Measurements from ENCODE around the gene RPS19. TPM values are rescaled to one million over a fixed set of nuclear protein-coding genes. Genes with fewer than 3 reads are reported as not detected.

Gene RPS19
- 519 TPM for total RNA-seq

DNA sequence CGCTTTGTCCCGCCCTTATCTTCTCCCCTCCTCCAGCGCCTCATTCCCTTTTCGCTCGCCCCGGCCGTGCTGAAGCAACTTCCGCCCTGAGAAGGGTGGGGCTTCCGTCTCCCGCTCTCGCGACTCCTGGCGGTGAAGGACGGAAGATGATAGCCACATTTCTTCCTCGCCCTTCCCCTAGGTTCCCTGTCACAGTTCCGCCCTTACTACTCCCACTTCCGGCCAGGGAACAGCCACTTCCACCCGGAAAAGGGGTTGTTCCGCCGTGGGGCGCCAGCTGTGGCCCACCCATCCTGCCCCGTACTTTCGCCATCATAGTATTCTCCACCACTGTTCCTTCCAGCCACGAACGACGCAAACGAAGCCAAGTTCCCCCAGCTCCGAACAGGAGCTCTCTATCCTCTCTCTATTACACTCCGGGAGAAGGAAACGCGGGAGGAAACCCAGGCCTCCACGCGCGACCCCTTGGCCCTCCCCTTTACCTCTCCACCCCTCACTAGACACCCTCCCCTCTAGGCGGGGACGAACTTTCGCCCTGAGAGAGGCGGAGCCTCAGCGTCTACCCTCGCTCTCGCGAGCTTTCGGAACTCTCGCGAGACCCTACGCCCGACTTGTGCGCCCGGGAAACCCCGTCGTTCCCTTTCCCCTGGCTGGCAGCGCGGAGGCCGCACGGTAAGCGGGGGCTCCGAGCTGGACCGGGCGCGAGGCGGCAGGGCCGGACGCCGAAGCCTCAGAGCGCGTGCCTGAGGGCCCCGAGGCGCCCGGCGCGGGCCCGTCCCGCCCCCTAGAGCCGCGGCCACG is at the start of gene RPS19:
RPS19 (plus strand) TSS at position 638 of the 801 bp plus-strand sequence. CDS start 520 bp downstream, outside the sequence.
- ATAC-seq (peak; percentile 91), DNase-seq (ENCODE audit: low spot score) (peak; percentile 99)

DNA sequence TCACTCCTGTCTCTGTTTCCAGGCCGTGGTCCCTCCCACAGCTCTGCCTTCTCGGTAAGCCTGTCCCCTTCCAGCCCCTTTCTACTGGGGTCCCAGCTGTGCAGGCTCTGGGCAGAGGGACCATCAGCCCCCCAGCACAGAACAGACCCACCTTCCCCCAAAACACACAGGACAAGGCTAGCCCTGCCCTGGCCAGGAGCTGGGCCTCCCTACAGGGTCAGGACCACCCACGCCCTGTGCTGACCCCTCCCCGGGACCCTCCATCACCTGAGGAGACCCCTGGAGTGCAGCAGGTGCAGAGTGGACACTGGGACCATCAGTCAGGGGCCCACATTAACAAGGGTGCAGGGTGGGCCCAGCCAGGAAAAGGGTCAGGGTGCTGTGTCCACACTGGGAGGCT is 49.8 kb upstream of the RPS19 start:
- DNase-seq (ENCODE audit: low spot score) (no peak), ATAC-seq (no peak)

DNA sequence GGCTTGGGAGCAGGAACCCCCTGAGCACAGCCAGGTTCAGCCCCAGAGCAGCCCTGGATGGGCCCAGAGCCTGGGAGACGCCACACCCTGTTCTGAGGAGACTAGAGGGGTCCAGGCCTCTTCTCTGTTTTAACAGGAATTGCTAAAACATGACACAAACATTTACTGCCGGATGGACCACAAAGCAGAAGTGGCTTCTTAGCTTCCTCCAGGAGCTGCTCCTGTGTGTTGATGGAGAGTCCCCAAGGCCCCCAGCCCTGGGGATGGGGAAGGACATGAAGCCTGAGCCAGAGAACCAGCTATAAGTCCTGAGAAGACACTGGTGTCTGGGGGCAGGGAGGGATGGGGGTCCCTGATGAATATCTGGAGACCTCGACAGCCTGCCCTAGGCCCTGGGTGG is 49.0 kb upstream of the RPS19 start:
- DNase-seq (ENCODE audit: low spot score) = no peak
- peak; percentile 52 for ATAC-seq

DNA sequence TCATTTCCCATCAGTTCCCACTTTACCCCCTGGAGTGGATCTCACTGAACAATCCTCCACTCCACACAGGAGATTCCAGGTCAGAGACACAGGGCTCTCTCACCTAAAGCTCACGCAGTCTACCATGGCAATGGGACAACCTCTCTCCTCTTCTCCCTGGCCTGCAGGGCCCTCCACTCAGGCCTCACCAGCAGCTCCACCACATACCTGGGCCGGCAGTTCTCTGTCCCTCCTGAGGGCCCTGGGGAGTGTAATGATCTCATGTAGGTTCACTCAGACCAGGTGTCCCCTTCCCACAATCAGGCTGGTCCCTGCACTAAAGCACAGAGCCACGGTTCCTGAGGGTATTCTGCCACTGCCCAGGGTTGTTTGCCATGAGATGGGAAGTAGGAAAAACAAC is 48.1 kb upstream of the RPS19 start:
- DNase-seq (ENCODE audit: low spot score) = no peak
- no peak for ATAC-seq

DNA sequence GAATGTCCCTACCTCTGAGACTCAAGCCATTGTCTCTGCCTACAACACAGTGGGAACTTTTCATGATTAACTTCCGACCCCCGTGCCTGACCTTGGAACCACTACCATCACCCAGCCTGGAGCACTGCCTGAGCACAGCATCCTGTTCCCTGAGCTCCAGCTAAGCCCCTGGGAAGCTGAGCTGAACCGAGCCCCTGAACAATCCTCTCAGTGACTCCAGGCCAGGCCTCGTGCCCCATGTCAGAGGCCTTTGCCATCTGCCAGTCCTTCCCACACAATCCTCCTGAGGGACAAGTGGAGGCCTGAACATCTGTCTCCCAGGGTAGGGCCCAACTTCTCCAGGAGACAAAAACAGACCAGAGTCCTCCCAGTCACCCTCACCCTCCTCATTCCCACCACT is 46.1 kb upstream of the RPS19 start:
- DNase-seq (ENCODE audit: low spot score) (no peak), ATAC-seq (no peak)

DNA sequence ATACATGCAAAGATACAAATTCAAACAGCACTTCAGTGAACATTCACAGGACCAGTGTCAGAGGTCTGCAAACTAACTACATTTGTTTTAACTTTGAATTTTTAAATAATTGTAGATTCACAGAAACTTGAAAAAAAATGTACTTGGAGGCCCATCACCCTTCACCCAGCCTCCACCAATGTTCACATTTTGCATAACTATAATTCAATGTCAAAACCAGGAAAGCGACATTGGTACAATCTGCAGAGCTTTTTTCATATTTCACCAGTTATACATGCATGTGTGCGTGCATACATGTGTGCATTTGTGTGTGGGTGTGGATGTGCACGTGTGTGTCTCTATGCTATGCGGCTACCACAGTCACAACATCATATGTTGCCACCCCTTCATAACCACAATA is 44.8 kb upstream of the RPS19 start:
- ATAC-seq (no peak), DNase-seq (ENCODE audit: low spot score) (no peak)

DNA sequence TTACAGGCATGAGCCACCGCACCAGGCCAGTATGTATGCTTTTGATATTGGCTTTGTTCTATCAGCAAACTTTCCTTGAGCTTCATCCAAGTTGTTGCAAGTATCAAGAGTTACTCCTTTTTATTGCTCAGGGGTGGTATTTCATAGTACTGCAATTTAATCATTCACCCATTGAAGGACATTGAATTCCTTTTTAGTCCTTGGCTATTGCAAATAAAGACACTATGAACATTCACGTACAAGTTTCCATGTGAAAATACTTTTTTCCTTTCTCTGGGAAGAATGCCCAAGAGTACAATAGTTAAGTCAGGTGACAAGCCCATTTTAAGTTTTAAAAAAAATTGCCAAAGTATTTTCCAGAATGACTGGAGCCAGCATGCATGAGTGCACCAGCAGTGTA is 43.3 kb upstream of the RPS19 start:
- no peak for DNase-seq (ENCODE audit: low spot score)
- ATAC-seq = no peak

DNA sequence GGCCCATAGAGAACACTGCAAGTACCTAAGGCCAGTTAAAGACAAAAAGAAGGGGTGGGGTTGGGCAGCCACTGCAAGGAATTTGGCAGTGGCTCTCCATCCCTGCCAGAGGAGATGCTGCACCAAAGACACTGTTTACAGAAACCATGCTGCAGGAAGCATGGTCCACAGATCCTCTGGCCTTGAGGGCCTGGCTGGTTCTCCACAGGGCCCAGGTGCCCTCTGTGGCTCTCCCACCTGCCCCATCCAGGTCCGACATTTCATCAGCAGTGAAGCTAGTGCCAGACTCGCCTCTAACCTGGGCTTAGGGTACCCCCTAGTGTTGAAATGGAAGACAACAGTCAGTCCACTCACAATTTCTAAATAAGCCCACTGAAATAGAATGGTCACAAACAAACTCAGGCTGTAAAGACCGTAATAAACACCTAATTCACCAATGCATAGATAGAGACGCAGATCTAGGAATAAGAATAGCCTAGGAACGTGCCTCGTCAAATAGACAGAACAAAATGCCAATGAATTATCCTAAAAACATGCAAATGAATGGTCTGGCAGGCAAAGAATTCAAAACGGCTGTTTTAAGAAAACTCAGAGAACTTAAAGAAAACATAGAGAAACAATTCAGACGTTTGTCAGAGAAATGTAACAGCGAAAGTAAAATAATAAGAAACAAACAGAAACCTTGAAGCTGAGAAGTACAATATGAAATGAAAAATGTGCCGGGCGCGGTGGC is 38.9 kb upstream of the RPS19 start:
- DNase-seq (ENCODE audit: low spot score) (no peak), ATAC-seq (peak; percentile 89)

DNA sequence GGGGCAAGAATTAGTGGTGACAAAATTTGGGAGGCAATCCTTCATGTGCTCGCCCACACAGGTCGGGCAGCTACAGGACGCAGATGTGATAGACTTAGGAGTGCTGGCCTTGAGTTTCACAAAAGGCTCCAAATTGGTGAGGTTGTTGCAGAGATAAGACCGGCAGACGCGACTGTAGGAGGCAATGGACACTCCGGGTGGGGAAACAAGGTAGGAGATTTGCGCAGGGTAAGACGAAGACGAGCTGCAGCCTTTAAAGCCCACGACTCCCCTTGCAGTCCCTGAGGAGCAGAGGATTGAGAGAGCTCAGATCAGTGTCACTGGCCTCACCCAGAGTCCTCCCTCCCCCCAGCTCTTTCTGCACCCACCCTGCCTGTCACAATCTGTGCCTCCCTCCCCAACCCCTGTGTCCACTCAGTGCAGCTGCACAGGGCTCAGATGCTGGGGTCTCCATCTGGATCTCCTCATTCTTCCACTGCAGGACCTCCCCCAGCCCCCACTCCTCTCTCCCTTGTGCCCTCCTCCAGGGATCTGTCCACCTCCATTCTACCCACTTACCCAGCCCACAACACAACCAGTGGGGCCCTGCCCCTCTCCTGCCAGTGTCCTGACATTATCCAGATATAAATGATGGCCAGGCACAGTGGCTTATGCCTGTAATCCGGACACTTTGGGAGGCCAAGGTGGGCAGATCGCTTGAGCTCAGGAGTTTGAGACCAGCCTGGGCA is 21.9 kb upstream of the RPS19 start:
- no peak for DNase-seq (ENCODE audit: low spot score)

DNA sequence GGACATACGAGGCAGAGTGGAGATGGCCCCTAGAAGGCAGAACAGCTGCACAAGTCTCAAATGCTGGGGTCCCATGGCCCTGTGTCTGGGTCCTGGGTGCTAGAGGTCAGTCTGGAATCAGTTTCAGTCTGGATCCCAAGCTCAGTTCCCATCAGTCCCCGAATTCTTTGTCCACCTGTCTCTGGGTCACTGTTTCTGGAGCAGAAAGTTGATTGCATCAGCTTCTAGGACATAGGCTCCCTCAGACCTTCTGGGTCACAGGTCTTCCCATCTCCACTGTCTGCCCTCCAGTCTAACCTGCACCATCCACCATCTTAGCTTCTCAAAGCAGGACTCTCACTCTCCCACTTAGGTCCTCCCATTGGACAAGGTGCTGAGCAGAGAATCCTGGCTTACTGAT is 20.8 kb upstream of the RPS19 start:
- no peak for ATAC-seq
- no peak for DNase-seq (ENCODE audit: low spot score)

More for the DNA sequence above, 21.9 kb upstream of the RPS19 start:
- ATAC-seq = no peak

DNA sequence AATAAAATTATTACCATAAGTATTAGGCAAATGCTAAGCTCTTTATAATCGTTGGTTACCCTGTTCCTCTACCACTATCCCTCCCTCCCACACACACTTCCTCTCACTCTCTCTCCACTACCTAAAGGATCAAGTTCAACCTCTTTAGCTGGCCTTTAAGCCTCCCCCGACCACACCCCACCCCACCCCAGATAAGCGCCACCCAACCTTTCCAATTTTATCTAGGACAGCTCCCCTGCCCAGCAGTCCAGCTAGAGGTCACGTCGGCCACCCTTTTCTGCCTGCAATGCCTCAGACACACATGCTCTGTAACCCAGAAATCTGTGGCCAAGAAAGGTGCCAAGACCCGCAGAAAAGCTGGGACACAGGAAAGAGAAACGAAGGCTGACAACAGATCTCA is 16.7 kb upstream of the RPS19 start:
- DNase-seq (ENCODE audit: low spot score) = no peak
- ATAC-seq = no peak

DNA sequence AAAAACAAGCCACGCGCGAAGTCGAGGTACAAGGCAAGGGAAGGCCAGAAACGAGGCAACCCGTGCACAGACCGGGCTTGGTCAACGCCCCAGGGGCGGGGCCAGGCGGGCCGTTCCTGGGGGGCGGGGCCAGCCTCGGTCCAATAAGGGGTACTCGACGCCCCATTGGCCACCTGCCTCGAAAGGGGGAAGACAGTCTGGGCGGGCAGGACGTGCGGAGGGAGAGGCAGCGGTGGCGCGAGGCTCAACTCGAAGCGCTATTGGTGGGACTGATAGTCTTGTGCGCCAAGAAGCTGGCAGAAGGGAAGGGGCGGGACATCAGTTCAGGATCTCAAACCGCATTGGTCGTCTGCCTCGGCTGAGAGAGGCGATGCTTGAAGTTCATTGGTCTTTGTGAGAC is 15.5 kb upstream of the RPS19 start, which contains the start of gene LYPD4:
LYPD4 (minus strand) TSS at position 83 of the 400 bp plus-strand sequence. CDS start 5,398 bp downstream, outside the sequence.
- ATAC-seq = no peak
- no peak for DNase-seq (ENCODE audit: low spot score)

DNA sequence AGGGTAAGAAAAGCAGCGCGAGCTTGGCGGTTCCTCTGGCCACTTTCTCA is 15.2 kb upstream of the RPS19 start, which contains the start of gene DMRTC2:
DMRTC2 (plus strand) TSS at position 42 of the 50 bp plus-strand sequence. CDS start 2,387 bp downstream, outside the sequence.
- DNase-seq (ENCODE audit: low spot score) (no peak), ATAC-seq (no peak)

DNA sequence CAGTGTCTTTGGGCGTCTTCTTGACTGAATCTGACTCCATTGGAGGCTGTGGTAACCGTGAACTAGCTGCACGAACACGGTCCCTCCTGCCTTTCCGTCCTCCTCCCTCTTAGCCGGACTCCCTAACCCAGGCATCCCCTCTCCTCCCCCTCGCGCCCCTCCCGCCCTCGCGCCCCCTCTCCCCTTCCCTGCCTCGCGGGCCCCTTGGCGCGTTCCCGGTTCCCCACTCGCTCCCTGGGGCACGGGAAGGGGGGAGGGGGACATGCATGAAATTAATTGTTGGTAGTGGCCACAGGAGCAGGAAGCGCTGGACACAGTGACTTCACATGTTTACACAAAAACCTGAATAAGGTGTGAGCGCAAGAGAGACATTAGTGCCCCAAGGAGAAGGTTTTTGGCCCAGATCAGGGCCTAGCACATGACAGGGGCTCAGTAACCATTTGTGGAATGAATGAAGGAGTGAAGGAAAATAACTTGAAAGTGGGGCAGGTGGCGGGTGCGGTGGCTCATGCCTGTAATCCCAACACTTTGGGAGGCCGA is 14.9 kb upstream of the RPS19 start:
- ATAC-seq (no peak), DNase-seq (ENCODE audit: low spot score) (no peak)

DNA sequence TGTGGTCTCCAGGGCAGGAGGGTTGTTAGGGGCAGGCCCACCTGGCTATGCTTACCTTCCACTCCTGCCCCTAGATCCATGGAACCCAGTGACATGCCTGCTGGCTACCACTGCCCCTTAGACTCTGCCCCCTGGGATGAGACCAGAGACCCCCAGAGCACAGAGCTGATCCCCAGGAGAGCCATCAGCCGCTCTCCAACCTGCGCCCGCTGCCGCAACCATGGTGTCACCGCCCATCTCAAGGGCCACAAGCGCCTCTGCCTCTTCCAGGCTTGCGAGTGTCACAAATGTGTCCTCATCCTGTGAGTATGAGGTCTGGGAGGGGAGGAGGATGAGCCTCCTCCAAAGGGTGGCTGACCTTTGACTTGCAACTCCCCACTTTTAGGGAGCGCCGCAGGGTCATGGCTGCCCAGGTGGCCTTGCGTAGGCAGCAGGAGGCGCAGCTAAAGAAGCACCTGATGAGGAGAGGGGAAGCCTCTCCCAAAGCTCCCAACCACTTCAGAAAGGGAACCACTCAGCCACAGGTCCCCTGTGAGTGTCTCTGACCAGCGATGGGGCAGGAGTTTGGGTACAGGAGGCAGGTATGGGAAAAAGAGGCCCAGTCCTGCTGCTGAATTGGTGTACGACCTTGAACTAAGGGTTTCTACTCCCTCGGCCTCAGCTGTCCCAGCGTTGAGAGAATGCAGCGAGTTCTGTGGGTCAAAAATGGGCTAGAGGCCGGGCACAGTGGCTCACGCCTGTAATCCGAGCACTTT is 12.5 kb upstream of the RPS19 start:
- ATAC-seq (no peak), DNase-seq (ENCODE audit: low spot score) (no peak)

DNA sequence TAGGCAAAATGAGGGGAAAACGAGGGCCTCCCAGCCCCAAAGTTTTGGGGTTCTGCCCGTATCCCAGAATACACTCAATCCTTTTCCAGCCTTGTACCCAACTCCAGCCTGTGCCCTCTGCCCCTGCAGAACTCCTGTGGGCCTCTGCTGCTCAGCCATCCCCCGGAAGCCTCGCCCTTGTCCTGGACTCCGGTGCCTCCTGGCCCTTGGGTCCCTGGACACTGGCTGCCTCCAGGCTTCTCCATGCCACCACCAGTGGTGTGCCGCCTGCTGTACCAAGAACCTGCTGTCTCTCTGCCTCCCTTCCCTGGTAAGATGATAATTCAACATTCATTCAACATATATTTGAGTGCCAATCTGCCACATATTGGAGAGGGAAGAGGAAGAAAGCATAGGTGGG is 11.4 kb upstream of the RPS19 start:
- ATAC-seq = no peak
- DNase-seq (ENCODE audit: low spot score) = no peak

DNA sequence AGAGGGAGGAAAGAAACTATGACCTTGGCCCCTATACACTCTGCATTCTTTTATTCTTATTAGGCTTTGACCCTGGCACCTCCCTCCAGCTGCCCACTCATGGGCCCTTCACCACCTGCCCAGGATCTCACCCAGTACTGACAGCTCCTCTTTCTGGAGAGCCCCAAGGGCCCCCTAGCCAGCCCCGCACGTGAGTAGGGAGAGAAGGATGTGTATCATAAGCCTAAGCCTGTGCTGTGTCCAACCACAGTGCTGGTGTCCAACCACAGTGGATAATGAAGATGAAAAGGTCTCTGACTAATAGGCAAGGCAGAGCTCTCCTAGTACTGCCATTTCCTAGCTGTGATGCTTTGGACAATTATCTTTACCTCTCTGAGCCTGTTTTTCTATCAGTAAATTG is 11.0 kb upstream of the RPS19 start:
- DNase-seq (ENCODE audit: low spot score) = no peak
- ATAC-seq = no peak

DNA sequence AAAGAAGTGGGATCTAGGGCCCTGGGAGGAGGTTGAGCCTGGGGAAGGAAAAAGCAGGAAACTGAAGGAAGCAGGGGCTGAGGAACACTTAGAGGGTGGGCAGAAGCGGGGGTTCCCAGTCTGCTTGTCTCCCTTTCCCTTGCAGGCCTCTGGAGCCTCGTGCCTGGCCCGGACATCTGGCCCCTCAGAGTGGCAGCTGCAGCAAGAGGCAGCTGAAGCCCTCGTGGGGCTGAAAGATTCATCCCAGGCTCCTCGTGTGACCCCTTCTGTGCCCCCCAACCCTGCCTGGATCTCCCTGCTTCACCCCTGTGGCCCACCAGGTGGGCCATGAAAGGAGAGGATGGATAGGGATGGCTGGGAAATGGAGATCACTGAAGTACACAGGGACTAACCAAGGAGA is 9.7 kb upstream of the RPS19 start:
- ATAC-seq (no peak), DNase-seq (ENCODE audit: low spot score) (no peak)

DNA sequence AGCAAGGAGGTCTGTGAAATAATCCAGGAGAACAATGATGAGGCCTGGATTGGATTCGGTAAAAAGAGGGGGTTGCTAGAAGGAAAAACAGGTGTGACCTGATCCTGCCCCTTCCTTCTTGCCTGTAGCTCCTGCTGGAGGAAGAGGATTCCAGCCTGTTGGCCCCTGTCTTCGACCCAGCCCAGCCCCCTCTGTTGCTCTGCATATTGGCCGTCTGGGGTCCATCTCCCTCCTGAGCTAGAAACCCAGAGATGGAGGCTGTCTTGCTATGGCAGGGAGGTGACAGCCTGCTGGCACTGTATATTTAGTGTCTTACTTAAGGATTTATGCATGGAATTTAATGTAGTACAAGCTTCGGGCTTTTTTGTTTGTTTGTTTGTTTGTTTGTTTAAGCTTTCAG is 8.6 kb upstream of the RPS19 start:
- ATAC-seq (no peak), DNase-seq (ENCODE audit: low spot score) (no peak)

DNA sequence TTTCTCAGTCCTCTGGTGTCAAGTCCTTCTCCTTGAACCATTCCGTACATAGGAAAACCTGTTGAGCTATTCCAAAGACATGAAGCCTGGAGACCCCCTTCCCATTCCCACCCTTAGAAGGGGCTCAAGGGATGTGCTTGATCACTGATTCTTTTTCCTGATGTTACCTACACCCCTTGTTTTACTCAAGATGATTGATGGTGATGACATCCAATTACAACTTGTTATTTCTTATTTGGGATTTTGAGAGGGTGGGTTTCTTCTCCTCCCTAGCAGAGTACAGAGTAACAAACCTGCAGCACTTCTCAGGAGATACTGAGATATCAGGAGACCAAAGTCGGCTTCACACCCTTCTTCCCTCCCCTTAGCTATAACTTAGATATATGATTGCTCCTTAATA is 6.7 kb upstream of the RPS19 start:
- no peak for DNase-seq (ENCODE audit: low spot score)
- ATAC-seq = no peak

DNA sequence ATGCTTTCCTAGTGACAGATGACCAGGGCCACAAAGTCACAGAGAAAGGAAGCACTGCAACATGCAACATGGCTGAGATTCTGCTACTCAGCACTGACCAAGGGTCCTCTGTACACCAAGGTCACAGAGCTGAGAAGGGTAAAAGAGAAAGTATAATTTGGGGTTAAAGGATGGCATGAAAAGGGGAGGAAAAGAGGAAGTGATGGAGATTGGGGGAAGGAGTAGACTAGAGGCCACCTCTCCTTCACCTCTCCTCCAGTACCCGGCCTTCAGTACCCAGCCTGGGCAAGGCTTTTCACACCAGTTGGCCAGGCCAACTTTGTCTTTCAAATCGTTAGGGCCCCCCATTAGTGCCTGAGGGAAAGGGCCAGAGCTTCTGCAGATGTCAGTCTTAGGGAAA is 6.3 kb upstream of the RPS19 start:
- DNase-seq (ENCODE audit: low spot score) = no peak
- ATAC-seq = no peak

Measured in left lobe of liver (tissue), 2 donors.